SU-DHL-6 (cell line): ENCODE results near the gene SMOC1.

Experiments
- EZH2phosphoT487 ChIP-seq: fragments of 200-600 bp; sonication (generic), shearing (Covaris generic); conservative IDR thresholded peaks from 2 replicates; pipeline ENCODE4 v1.6.1; 2018; ENCODE audit warnings: mild to moderate bottlenecking, antibody characterized with exemption, low read length, moderate library complexity, mixed read lengths
- TF ChIP-seq, protein P1 (sequence below): fragments of 200-600 bp; sonication (generic); IDR thresholded peaks from one replicate; pipeline ENCODE4 v1.5.1; 2017; ENCODE audit warnings: antibody characterized with exemption, mild to moderate bottlenecking, low read length, moderate library complexity; ENCODE audit not compliant: insufficient read depth, poor library complexity, severe bottlenecking

DNA sequence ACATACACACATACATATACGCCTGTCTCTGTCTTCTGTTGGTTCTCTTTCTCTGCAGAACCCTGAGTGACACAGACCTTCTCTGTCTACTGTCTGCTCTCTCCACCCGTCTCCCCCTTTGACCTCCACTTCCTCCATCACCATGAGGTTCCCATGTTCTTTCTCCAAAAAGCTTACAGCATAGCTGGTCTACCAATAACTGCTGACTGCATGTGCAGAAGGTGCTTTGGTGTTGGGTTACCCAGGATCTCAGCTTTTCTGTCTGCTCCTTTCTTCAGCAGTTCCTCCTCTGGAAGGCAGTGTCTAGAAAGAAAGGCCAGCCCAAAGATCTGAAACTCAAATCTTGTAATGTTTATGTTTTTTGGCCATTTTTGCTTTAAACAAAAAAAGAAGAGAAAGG lies 125.6 kb downstream of the SMOC1 start:
- TF ChIP-seq, protein P1, sequence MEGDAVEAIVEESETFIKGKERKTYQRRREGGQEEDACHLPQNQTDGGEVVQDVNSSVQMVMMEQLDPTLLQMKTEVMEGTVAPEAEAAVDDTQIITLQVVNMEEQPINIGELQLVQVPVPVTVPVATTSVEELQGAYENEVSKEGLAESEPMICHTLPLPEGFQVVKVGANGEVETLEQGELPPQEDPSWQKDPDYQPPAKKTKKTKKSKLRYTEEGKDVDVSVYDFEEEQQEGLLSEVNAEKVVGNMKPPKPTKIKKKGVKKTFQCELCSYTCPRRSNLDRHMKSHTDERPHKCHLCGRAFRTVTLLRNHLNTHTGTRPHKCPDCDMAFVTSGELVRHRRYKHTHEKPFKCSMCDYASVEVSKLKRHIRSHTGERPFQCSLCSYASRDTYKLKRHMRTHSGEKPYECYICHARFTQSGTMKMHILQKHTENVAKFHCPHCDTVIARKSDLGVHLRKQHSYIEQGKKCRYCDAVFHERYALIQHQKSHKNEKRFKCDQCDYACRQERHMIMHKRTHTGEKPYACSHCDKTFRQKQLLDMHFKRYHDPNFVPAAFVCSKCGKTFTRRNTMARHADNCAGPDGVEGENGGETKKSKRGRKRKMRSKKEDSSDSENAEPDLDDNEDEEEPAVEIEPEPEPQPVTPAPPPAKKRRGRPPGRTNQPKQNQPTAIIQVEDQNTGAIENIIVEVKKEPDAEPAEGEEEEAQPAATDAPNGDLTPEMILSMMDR, result no peak
- TF ChIP-seq EZH2phosphoT487, result no peak
